ENCODE results near the gene SASH1.
"Not testable (repeated sequence)": the region's sequence is repeated elsewhere in the genome, so short reads cannot be mapped to it uniquely, and the experiment has no call there.

The SASH1 gene

GRCh38 chr6:148364056-148364824 lies 21.6 kb downstream of the SASH1 start:
- DNase-seq, result no peak

- no peak for DNase-seq
Measured at GRCh38 chr6:148365041-148365440, 22.4 kb downstream of the SASH1 start.

- DNase-seq, result peak in 4 of 56 donors; percentile 21 to 29 (median 22)
Measured at GRCh38 chr6:148367411-148368024, 24.9 kb downstream of the SASH1 start.

- no peak for DNase-seq
Measured at GRCh38 chr6:148370176-148370575, 27.5 kb downstream of the SASH1 start.

DNA sequence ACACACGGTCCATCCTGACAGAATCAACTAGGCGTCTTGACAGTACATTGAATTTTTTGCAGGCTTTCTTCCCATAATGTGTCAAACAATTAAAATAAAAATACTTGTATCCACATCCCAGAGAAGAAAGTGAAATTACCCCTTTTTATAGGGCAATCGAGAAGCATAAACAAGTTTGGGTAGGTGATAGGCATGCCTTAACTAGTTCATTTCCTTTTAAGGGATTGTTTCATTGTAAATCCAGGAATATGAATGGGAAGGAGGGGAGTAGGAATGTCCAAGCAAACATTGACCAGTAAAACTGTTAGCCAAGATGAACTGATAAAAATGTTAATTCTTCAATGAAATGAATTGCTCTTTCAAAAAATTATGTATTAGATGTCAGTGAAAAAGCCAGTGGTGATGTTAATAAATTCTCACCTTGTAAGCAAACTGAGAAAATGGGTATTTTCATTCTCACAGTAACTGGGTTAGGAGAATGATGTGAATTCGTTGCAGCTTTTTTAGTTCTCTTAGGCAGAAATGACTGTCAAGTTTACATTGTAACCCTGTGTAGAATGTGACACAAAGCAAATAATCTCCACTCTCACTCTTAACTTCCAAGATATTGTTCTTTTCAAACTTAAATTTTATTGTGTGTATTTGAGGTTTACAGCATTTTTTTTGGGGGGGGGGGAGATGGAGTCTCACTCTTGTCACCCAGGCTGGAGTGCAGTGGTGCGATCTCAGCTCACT lies 31.6 kb downstream of the SASH1 start:
- DNase-seq, result no peak

GRCh38 chr6:148375401-148375800 lies 32.8 kb downstream of the SASH1 start:
- DNase-seq, result no peak

GRCh38 chr6:148379481-148379880 lies 36.8 kb downstream of the SASH1 start:
- DNase-seq, result no peak

DNA sequence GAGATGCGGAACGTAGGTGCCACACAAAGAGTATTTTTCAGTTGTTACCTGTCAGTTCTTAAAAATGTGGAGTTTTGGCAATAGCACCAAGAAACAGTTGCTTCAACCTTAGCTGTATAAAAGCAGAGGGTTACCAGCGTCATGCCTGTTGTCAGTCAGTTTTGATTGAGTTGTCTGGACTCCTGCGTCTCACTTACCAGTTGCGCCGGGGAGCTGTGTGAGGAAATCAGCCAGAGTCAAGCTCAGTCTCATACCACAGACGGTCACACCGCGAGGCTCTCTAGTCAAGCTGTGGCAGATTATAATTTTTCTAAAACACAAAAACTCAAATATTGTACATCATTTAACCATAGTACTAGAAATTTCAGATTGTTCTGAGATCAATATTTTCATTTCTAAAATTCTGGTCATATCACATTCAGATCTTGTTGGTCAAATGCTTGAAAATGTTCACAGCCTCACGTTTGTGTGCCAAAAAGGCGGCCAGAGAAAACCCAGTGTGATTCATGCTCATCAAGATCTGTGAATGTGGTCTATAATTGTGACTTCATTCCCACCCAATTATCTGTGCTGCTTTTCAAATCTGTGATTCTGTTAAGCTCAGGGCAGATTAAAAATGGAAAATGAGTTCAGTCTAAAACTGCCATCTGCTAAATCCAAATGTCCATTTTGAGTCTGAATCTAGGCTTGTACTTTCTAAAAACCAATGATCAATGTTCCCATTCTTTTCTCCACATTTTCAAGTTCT lies 37.5 kb downstream of the SASH1 start:
- peak in 1 of 56 donors; percentile 43 for DNase-seq

DNA sequence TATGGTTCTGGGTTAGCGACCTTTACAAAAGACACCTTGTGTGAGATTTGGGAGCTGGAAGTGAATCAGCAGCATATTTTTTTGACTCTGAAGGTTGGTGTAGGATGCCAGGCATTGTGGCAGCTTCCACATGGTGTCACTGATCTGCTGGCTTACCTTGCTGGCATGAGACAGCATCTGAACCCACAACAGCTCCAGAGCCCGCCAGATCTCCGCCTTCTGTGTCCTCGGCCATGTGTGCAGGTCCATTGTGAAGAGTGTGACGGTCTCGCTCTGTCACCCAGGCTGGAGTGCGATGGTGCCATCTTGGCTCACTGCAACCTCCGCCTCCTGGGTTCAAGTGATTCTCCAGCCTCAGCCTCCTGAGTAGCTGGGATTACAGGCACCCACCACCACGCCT lies 39.4 kb downstream of the SASH1 start:
- not testable (repeated sequence) for DNase-seq

DNA sequence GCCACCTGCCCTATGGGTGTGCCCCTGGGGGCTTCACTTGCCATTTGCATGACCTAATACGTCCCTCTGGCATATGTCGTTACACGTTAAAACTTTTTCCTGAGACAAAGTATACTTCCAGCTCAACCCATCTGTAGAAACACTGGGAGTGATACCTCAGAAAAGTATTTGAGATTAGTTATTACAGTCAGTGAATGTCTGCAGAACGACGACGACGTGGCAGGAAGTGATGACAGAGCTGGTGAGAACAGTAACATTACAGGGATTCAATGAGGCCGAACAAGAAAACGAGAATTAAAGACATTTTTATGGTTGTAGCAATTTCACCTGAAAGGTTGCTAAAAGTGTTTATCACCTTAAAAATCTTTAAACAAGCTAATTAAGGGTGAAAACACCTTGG lies 40.2 kb downstream of the SASH1 start:
- DNase-seq, result no peak

- no peak for DNase-seq
Measured at GRCh38 chr6:148383658-148384368, 41.2 kb downstream of the SASH1 start.

GRCh38 chr6:148385379-148385778 lies 42.7 kb downstream of the SASH1 start:
- no peak for DNase-seq

- no peak for DNase-seq
Measured at GRCh38 chr6:148388521-148388920, 45.9 kb downstream of the SASH1 start.

DNA sequence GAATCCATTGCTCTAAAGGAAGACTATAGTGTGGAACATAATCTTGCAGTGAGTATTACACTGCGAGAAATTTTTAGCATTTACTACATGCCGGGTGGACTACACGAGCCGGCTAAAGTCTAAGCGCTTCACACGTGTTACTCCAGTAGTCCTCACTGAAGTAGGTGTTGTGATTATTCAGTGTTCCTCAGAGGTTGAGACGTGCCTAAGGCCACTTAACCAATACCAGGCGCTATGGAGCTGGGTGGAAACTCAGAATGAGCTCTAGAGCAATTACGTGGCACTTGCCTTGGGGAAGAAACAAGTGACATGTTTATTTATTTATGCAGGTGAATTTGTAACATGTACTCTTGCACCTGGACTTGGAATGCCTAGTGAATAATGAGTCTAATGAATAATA lies 46.4 kb downstream of the SASH1 start:
- no peak for DNase-seq

- no peak for DNase-seq
Measured at GRCh38 chr6:148389917-148390316, 47.3 kb downstream of the SASH1 start.

- not testable (repeated sequence) for DNase-seq
Measured at GRCh38 chr6:148392127-148392526, 49.5 kb downstream of the SASH1 start.

DNA sequence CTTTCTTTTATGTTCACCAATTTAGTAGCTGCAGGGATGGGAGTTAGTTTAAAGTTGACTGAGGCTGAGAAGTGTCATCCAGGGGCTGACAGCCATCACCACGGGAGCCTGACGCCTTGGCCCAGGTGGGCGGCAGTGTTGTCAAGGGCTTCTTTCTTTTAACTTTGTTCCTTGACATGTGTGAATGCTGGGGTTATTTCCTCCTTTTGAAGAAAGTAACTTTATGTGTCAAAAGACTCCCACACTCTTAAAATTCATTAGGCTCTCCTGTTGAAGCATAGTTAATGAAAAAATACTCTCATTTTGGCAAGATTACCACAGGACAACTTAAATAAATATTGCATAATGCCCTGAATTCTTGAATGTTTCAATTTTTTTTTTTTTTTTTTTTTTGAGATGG lies 50.0 kb downstream of the SASH1 start:
- DNase-seq, result no peak

DNA sequence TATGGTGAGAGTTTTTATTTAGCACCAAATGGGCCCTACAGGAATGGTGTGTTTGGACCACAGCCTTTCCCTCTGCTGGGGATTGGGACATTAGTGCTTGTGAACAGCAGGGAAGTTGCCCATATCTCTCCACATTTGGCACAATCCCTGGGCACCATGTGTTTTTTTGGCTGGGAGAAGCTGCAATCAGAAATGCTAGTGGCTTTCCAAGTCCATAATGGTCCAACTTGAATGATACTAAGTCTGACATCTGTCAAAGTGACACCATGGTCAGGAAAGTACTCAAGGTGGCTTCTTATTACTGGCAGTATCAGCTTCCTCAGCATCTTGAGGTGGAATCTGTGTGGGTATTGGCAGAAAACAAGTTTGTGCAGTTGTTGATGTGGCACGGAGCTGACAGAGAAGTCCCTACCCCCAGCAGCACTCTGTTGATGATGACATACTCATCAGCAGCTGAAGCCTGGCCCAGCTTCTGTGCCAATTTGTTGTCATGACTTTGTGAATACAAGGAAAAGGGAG lies 53.0 kb downstream of the SASH1 start:
- peak in 22 of 56 donors; percentile 8 to 57 (median 36) for DNase-seq

DNA sequence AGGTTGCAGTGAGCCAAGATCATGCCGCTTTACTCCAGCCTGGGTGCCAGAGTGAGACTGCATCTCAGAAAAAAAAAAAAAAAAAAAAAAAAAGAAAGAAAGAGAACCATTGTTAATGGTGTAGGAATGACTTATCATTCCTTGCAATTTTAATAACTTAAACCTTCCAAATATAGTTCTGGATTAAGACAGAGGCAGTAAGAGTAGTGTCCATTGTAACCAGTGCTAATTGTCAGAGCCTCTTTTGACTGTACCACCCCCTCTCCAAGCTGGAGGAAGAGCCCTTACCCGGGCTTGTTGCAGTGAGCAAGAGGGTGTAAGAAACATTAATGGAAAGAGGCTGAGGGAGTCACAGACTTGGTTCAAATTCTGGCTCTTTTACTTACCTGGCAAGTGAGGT lies 53.8 kb downstream of the SASH1 start:
- no peak for DNase-seq

- no peak for DNase-seq
Measured at GRCh38 chr6:148396926-148397325, 54.3 kb downstream of the SASH1 start.

DNA sequence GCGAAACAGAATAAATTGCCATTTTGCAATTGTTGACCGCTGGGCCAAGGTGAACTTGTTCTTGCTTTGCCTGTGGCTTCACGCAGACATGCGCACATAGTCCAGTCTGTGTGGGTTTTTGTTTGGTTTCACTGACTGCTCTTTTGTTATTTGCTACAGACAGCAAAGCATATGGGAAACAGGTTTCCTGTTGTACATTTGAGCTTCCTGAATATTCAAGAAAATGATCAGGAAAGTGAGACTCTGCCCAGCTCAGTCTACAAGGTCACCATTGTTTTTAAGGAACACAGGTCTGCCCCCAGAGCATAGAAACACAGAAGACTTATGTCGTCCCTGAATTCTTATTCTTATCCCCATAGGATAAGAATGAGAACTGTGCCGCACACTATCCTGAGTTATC lies 55.6 kb downstream of the SASH1 start:
- peak in 9 of 56 donors; percentile 6 to 41 (median 27) for DNase-seq
